ENCODE data around the gene MED31.
"Not testable (repeated sequence)": the region's sequence is repeated elsewhere in the genome, so short reads cannot be mapped to it uniquely, and the experiment has no call there.

MED31 gene

DNA sequence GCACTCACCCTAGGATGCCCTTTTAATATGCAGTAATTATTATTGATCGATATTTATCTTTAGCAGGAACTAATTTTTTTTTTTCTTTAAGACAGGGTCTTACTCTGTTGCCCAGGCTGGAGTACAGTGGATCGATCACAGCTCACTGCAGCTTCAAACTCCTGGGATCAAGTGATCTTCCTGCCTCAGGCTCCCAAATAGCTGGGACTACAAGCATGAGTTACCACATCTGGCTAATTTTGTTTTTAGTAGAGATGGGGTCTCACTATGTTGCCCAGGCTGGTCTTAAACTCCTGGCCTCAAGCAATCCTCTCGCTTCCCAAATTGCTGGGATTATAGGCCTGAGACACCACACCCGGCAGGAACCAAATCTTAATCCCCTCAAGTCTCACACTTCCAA lies 40.2 kb downstream of the MED31 start:
- DNase-seq: no peak

DNA sequence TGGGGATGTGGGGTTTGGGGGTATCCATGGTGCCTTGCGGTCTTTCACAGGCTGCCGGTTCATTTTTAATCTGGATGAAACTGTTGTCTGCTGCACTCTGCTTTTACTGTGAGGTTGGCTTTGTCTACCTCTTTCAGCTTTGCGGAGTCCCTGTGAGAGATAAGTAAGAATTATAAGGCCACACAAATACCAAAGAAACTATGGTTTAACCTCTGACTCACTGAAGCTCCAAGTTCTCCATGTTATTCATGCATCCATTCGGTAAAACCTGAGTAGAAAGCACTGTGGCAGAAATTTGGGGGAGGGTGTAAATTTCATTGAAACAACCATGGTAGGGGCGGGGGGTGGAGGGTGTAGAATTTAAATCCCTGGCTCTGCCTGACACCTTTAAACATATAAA lies 41.4 kb downstream of the MED31 start:
- no peak for DNase-seq

- no peak for DNase-seq
Observed at GRCh38 chr17:6608321-6608720, 43.1 kb downstream of the MED31 start.

DNA sequence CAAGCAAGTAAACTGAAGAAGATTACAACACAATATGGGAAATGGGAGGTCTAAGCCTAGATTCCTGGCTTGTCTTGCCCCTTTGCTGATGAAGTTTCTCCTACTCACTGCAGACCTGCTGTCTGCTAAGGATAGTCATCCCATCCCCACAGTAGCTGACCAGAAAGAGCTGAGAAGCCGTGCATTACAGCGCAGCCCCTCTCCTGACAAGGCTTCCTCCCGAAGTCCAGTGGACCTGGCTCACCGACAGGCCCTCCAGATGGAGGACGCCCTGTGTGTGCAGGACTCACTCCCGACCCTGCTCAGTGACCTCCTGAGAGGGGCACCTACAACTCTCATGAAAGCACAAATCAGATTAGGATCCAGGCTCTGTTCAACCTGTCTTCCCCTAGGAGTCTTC lies 46.3 kb downstream of the MED31 start:
- DNase-seq: no peak

- no peak for DNase-seq
Observed at GRCh38 chr17:6603744-6604325, 47.6 kb downstream of the MED31 start.

DNA sequence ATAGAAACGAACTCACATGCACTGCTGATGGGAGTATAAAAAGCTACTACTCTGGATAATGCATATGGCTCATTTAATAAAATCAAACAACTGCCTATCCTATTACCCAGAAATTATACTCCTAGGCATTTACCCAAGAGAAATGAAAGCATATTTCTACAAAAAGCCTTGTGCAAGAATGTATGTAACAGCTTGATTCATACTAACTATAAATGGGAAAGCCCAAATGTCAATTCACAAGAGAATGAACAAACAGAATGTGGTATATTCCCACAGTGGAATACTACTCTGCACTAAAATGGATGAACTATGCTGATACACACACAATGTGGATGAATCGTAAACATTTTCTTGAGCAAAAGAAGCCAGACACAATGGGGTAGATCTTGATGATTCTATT lies 49.3 kb downstream of the MED31 start:
- no peak for DNase-seq

GRCh38 chr17:6599364-6599763 lies 52.0 kb downstream of the MED31 start:
- DNase-seq: no peak

DNA sequence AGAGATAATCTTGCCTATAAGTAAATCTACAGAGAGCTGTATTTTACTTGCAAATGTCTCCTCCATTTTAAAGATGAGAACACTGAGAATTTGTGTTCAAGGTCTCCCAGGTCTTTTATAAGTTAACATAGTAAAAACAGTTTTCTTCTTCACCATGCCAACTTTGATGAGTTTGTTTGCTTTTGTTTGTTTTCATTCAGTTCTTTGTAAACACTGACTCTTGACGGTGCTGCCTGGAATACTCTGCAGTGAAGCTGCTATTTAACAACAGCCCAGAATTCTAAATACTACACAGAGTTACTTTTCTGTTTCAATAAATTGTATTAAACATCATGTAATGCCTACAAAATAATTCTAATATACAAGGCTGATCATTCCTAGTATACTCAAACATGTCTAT lies 53.7 kb downstream of the MED31 start:
- DNase-seq: no peak

GRCh38 chr17:6596941-6597340 lies 54.5 kb downstream of the MED31 start:
- no peak for DNase-seq

- no peak for DNase-seq
Observed at GRCh38 chr17:6596511-6596910, 54.9 kb downstream of the MED31 start.

DNA sequence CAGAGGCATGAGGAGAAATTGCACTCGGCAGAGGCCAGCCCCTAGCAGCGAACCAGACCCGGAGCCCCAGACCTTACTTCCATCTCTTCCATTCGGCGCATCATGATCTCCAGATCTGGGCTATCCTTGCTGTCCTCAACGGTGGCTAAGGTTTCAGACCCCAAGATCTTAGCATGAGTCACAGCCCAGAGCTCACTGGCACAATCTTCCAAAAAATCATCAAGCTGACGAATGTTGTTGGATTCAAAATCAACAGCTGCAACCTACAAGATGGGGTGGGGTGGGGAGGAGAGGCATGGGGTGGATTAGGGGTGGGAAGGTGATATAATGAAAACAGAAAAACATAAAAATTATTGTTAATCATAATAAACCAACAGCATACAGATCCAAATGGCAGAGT lies 55.3 kb downstream of the MED31 start:
- no peak for DNase-seq

GRCh38 chr17:6593371-6593770 lies 58.0 kb downstream of the MED31 start:
- DNase-seq: not testable (repeated sequence)

Data from CD4-positive, alpha-beta T cell treated with Interferon gamma for 1 hour (primary cell).